K562 (cell line): ENCODE results near the gene YOD1. TPM values are rescaled to one million over a fixed set of nuclear protein-coding genes. Genes with fewer than 3 reads are reported as not detected.

Experiments used
- ATAC-seq: fragments of 200-7000 bp; cut with Tn5 transposase; 3 replicates; pipeline ENCODE4 v1.9.1; 2020; ENCODE audit warnings: moderate library complexity
- BruUV-seq: library from RNA; stranded (reverse); fragments of 400-500 nt; replicated peaks from 2 replicates; lab custom pipeline; 2021; lab: Mats Ljungman, UMichigan
- CTCF ChIA-PET: fragments of 300-600 bp; formaldehyde crosslinking; extraction: SDS; loops from one replicate; lab custom pipeline; 2021; ENCODE audit warnings: low intra/inter-chr PET ratio; lab: Yijun Ruan, JAX
- POLR2A ChIA-PET: fragments of 300-600, 350-650 bp; sonication (Branson Sonifier 250); formaldehyde crosslinking; extraction: SDS; loops from one replicate; lab custom pipeline; 2021; ENCODE audit warnings: antibody characterized with exemption, inconsistent platforms; lab: Yijun Ruan, JAX
- DNase-seq, 4 experiments: peaks; one replicate each; pipeline versions ENCODE4 v3.0.0 to v3.0.0-alpha.2; 2011 to 2018; ENCODE audit warnings: low spot score in 3 of 4, mixed read lengths in 3 of 4; ENCODE audit errors: extremely low read depth in 1 of 4
- FAIRE-seq: peaks from 2 replicates; lab custom pipeline; 2011; peaks lifted over from hg19 to GRCh38; lab: Jason Lieb, UNC
- H2AFZ ChIP-seq: 2 replicates; pipeline ENCODE4 v1.6.0; 2011; ENCODE audit warnings: low read depth, low read length, control low read depth, inconsistent platforms
- H3K27ac ChIP-seq: fragments of 200-600 bp; 3 replicates; pipeline ENCODE4 v1.8.0; 2011; ENCODE audit warnings: low read depth, mild to moderate bottlenecking, control low read depth, inconsistent platforms, low read length, moderate library complexity, mixed read lengths; ENCODE audit errors: extremely low read depth
- H3K27me3 ChIP-seq, 2 experiments: fragments of 300-600 bp in 1 of 2; 2 replicates in 1 of 2; 3 replicates in 1 of 2; pipeline versions ENCODE4 v1.6.0 to v1.8.0; 2011; ENCODE audit warnings: inconsistent platforms in 2 of 2, low read length in 2 of 2, mild to moderate bottlenecking in 1 of 2, mixed read lengths in 1 of 2, moderate library complexity in 1 of 2; ENCODE audit not compliant: control insufficient read depth in 2 of 2, insufficient read depth in 2 of 2
- H3K36me3 ChIP-seq: fragments of 300-600 bp; 3 replicates; pipeline ENCODE4 v1.8.0; 2011; ENCODE audit warnings: mild to moderate bottlenecking, low read length, inconsistent platforms; ENCODE audit not compliant: control insufficient read depth, insufficient read depth
- H3K4me1 ChIP-seq, 2 experiments: fragments of 200-600 bp in 1 of 2; replicated peaks in 1 of 2; 2 replicates in 1 of 2; 3 replicates in 1 of 2; pipeline versions ENCODE4 v1.5.1 to v1.8.0; 2011; ENCODE audit warnings: inconsistent platforms in 2 of 2, low read length in 2 of 2, mild to moderate bottlenecking in 1 of 2, mixed read lengths in 1 of 2, moderate library complexity in 1 of 2; ENCODE audit not compliant: control insufficient read depth in 2 of 2, insufficient read depth in 2 of 2
- H3K4me2 ChIP-seq: 2 replicates; pipeline ENCODE4 v1.6.1; 2011; ENCODE audit warnings: low read length, control low read depth, inconsistent platforms, mixed read lengths; ENCODE audit not compliant: insufficient read depth
- H3K4me3 ChIP-seq: fragments of 200-600 bp; sonication (generic), shearing (Covaris generic); 2 replicates; pipeline ENCODE4 v1.5.1; 2016; ENCODE audit warnings: control low read depth, inconsistent platforms
- H3K79me2 ChIP-seq: fragments of 200-600 bp; 3 replicates; pipeline ENCODE4 v1.8.0; 2011; ENCODE audit warnings: low read length, inconsistent platforms; ENCODE audit not compliant: control insufficient read depth, insufficient read depth
- H3K9ac ChIP-seq, 2 experiments: 2 replicates each; pipeline versions ENCODE4 v1.6.0 to v1.6.1; 2011; ENCODE audit warnings: low read depth in 2 of 2, low read length in 2 of 2, control low read depth in 1 of 2, inconsistent platforms in 1 of 2, mild to moderate bottlenecking in 1 of 2, mixed read lengths in 1 of 2; ENCODE audit not compliant: insufficient read depth in 1 of 2
- H3K9me1 ChIP-seq: one replicate; pipeline ENCODE4 v1.6.0; 2011; ENCODE audit warnings: inconsistent platforms, mild to moderate bottlenecking, low read length, moderate library complexity; ENCODE audit not compliant: control insufficient read depth, insufficient read depth
- H3K9me3 ChIP-seq: replicated peaks from 2 replicates; pipeline ENCODE4 v1.5.1; 2011; ENCODE audit warnings: low read depth, low read length, inconsistent platforms; ENCODE audit not compliant: control insufficient read depth, insufficient read depth
- H4K20me1 ChIP-seq: replicated peaks from 2 replicates; pipeline ENCODE4 v1.6.1; 2011; ENCODE audit warnings: low read length, inconsistent platforms, mixed read lengths; ENCODE audit not compliant: control insufficient read depth, insufficient read depth
- CBFA2T2 ChIP-seq: fragments of 450-650 bp; conservative IDR thresholded peaks from 2 replicates; pipeline ENCODE4 v1.6.1; 2017; ENCODE audit warnings: mild to moderate bottlenecking
- ELK1 ChIP-seq: sonication (generic); formaldehyde crosslinking; IDR thresholded peaks from 2 replicates; pipeline ENCODE4 v1.8.1; 2022; ENCODE audit warnings: missing genetic modification reagents
- RFX1 ChIP-seq: fragments of 450-650 bp; IDR thresholded peaks from 2 replicates; pipeline ENCODE4 v1.6.1; 2016; ENCODE audit warnings: mild to moderate bottlenecking, moderate library complexity
- TEAD4 ChIP-seq, 2 experiments: sonication (generic) in 1 of 2; formaldehyde crosslinking in 1 of 2; IDR thresholded peaks; 2 replicates each; pipeline versions ENCODE4 v1.6.1 to v1.8.0; 2012 to 2022; ENCODE audit warnings: borderline replicate concordance in 1 of 2, inconsistent platforms in 1 of 2, low read length in 1 of 2, mild to moderate bottlenecking in 1 of 2, missing genetic modification reagents in 1 of 2
- ZC3H4 ChIP-seq: sonication (generic); formaldehyde crosslinking; IDR thresholded peaks from 2 replicates; pipeline ENCODE4 v1.9.0; 2021; ENCODE audit warnings: missing genetic modification reagents, borderline replicate concordance
- WGBS: fragments of 100-300 bp; shearing (Covaris generic); methylation state at CpG from one replicate; pipeline ENCODE4 v1.1.6; 2016; ENCODE audit warnings: low coverage, mixed read lengths; ENCODE audit not compliant: insufficient coverage; ENCODE audit errors: missing lambda C conversion rate; 5-methylcytosine and 5-hydroxymethylcytosine counted together
- in situ Hi-C: fragments of 300-500 bp; cut with MboI; formaldehyde crosslinking; loops from 4 replicates; pipeline ENCODE4 v1.15.0; 2018; ENCODE audit warnings: inconsistent platforms, mixed read lengths
- intact Hi-C: fragments of 100-400 bp; cut with micrococcal nuclease; formaldehyde crosslinking; loops from 2 replicates; pipeline ENCODE4 v1.14.2; 2022
- polyA plus RNA-seq, 8 experiments: library from polyadenylated mRNA; depleted of rRNA in 4 of 8; stranded (reverse) in 5 of 8; unstranded in 3 of 8; fragments of >200 nt; fragmentation: Nextera tagmentation in 2 of 8; fragmentation: Illumina TruSeq in 1 of 8; extraction: Ambion mirVana in 2 of 8; extraction: Trizol in 1 of 8; gene quantifications; 2 replicates each; pipeline versions ENCODE4 v1.2.1 to v1.2.3, GENCODE V29; 2011 to 2014; ENCODE audit warnings: inconsistent platforms in 1 of 8, missing spikeins in 1 of 8
- total RNA-seq, 7 experiments: library from RNA; depleted of rRNA in 6 of 7; stranded (reverse); fragments of >200 nt in 6 of 7; fragmentation: Illumina TruSeq in 2 of 7; extraction: Trizol in 2 of 7; gene quantifications; 2 replicates each; pipeline versions ENCODE4 v1.2.1 to v1.2.3, GENCODE V29; 2011 to 2021; ENCODE audit warnings: low replicate concordance in 1 of 7

YOD1 gene
- total and polyA plus RNA-seq, 9 of the 15 experiments (the other 6 are each of a cell fraction or from before 2014, with no cell fraction given): 18.2 to 78.1 (median 46.9) TPM

- Histone ChIP-seq H3K4me2 (no peak overlapping the region), H3K27me3 (no peaks in the 10 kb centered on the region), H3K9ac (no peak overlapping the region), H3K27ac (no peak overlapping the region), H3K4me3 (no peak overlapping the region), H3K4me1 (peaks cover 6 to 42% of the 10 kb centered on the region in 2 experiments; a peak in 4 of 5 replicates), H2AFZ (no peak overlapping the region), H3K79me2 (no peaks in the 10 kb centered on the region)
- WGBS: 55% methylated on average over 3 of the region's 3 CpGs
- POLR2A ChIA-PET: interaction anchor here (0.6 to 2.2 kb wide), 2 partner anchors 14 to 455 kb away, joined by 3 to 11 read pairs; no protein-coding TSS in a partner anchor
- CTCF ChIA-PET: no interaction called here
- ATAC-seq (no peak), DNase-seq (no peak)
- no TSS peak for BruUV-seq
- intact Hi-C loops: no loop called here
- no peak for TF ChIP-seq RFX1
- no peak for TF ChIP-seq CBFA2T2
- no peak for TF ChIP-seq ZC3H4 (CRISPR knock-in tag)
- TF ChIP-seq TEAD4 (IDR thresholded peaks at IDR 0.05; ENCODE audit: low read length): no peak
- no peak for TF ChIP-seq TEAD4 (CRISPR knock-in tag; IDR thresholded peaks at IDR 0.05; ENCODE audit: borderline replicate concordance)
- TF ChIP-seq ELK1 (CRISPR knock-in tag): no peak
- TF ChIP-seq, all 486 proteins: peak for 0
- H4K20me1 ChIP-seq: no peaks in the 10 kb centered on the region
- no peaks in the 10 kb centered on the region for H3K9me3 ChIP-seq
- no peaks in the 10 kb centered on the region for H3K9me1 ChIP-seq
- in situ Hi-C loops: no loop called here
- FAIRE-seq: no peak
- H3K36me3 ChIP-seq: no peaks in the 10 kb centered on the region
Observed at GRCh38 chr1:207006083-207006482, 44.9 kb downstream of the YOD1 start.
